Measurements from ENCODE around the gene PRICKLE3. TPM values are rescaled to one million over a fixed set of nuclear protein-coding genes. Genes with fewer than 3 reads are reported as not detected.
A peak's percentile ranks its signal among the peaks of the same experiment; 100 is the strongest.
"Not testable (repeated sequence)": the region's sequence is repeated elsewhere in the genome, so short reads cannot be mapped to it uniquely, and the experiment has no call there.

PRICKLE3 gene
- total RNA-seq, 2 experiments from 2014 or later: 1.8 to 2.3 TPM

- H3K4me3 Mint-ChIP-seq; H3K36me3 ChIP-seq (ENCODE audit: insufficient read depth, low read length); DNase-seq; H3K27ac Mint-ChIP-seq; POLR2A ChIA-PET; H3K4me1 Mint-ChIP-seq (ENCODE audit: low read depth); ATAC-seq (ENCODE audit: poor library complexity); H3K27me3 Mint-ChIP-seq; H3K9me3 Mint-ChIP-seq; CTCF ChIA-PET; H3K4me1 ChIP-seq (ENCODE audit: insufficient read depth, low read length); H3K27me3 ChIP-seq (ENCODE audit: control insufficient read depth in 1 of 2, insufficient read depth in 2 of 2, low read length in 2 of 2); H3K36me3 Mint-ChIP-seq (ENCODE audit: low read depth); H3K27ac ChIP-seq (ENCODE audit: low read depth in 1 of 2, low read length in 2 of 2); H3K4me3 ChIP-seq (ENCODE audit: low read length); intact Hi-C loops (cut with DNase I, micrococcal nuclease); H3K9me3 ChIP-seq (ENCODE audit: control insufficient read depth in 1 of 2, insufficient read depth in 1 of 2, low read length in 2 of 2): not testable (repeated sequence)
These were observed 37.6 kb downstream of the PRICKLE3 start for GRCh38 chrX:49148390-49149100.

GRCh38 chrX:49147936-49148335 lies 38.2 kb downstream of the PRICKLE3 start:
- no peaks in the 10 kb centered on the region for H3K4me1 ChIP-seq (ENCODE audit: insufficient read depth, low read length)
- no peak for ATAC-seq (ENCODE audit: poor library complexity)
- no peaks in the 10 kb centered on the region for H3K36me3 ChIP-seq (ENCODE audit: insufficient read depth, low read length)
- Mint-ChIP-seq H3K9me3 (no peaks in the 10 kb centered on the region), H3K36me3 (ENCODE audit: low read depth) (no peaks in the 10 kb centered on the region), H3K4me3 (no peak overlapping the region), H3K4me1 (ENCODE audit: low read depth) (no peaks in the 10 kb centered on the region), H3K27ac (no peak overlapping the region), H3K27me3 (no peaks in the 10 kb centered on the region)
- ChIA-PET POLR2A (no interaction called here), CTCF (no interaction called here)
- no peaks in the 10 kb centered on the region for H3K9me3 ChIP-seq (ENCODE audit: control insufficient read depth in 1 of 2, insufficient read depth in 1 of 2, low read length in 2 of 2)
- H3K27ac ChIP-seq (ENCODE audit: low read depth in 1 of 2, low read length in 2 of 2): no peak overlapping the region
- TF ChIP-seq CTCF (IDR thresholded peaks at IDR 0.05): no peak
- no peaks in the 10 kb centered on the region for H3K27me3 ChIP-seq (ENCODE audit: control insufficient read depth in 1 of 2, insufficient read depth in 2 of 2, low read length in 2 of 2)
- H3K4me3 ChIP-seq (ENCODE audit: low read length): no peak overlapping the region
- no peak for DNase-seq
- intact Hi-C loops (cut with DNase I, micrococcal nuclease): no loop called here

- Mint-ChIP-seq H3K27ac (no peak overlapping the region), H3K4me1 (ENCODE audit: low read depth) (no peaks in the 10 kb centered on the region), H3K27me3 (no peaks in the 10 kb centered on the region), H3K9me3 (no peaks in the 10 kb centered on the region), H3K4me3 (no peak overlapping the region), H3K36me3 (ENCODE audit: low read depth) (no peaks in the 10 kb centered on the region)
- Histone ChIP-seq H3K9me3 (ENCODE audit: control insufficient read depth in 1 of 2, insufficient read depth in 1 of 2, low read length in 2 of 2) (no peaks in the 10 kb centered on the region), H3K27ac (ENCODE audit: low read depth in 1 of 2, low read length in 2 of 2) (no peak overlapping the region), H3K36me3 (ENCODE audit: insufficient read depth, low read length) (no peaks in the 10 kb centered on the region), H3K4me1 (ENCODE audit: insufficient read depth, low read length) (no peaks in the 10 kb centered on the region), H3K4me3 (ENCODE audit: low read length) (no peak overlapping the region), H3K27me3 (ENCODE audit: control insufficient read depth in 1 of 2, insufficient read depth in 2 of 2, low read length in 2 of 2) (no peaks in the 10 kb centered on the region)
- intact Hi-C loops (cut with DNase I, micrococcal nuclease): no loop called here
- ATAC-seq (ENCODE audit: poor library complexity) (no peak), DNase-seq (no peak)
- CTCF ChIA-PET: no interaction called here
- no peak for TF ChIP-seq CTCF (IDR thresholded peaks at IDR 0.05)
- POLR2A ChIA-PET: no interaction called here
These were observed 38.9 kb downstream of the PRICKLE3 start for GRCh38 chrX:49147282-49147681.

GRCh38 chrX:49143154-49143553 lies 43.0 kb downstream of the PRICKLE3 start:
- H3K9me3 Mint-ChIP-seq; H3K27ac ChIP-seq (ENCODE audit: low read depth in 1 of 2, low read length in 2 of 2); H3K36me3 ChIP-seq (ENCODE audit: insufficient read depth, low read length); H3K27me3 ChIP-seq (ENCODE audit: control insufficient read depth in 1 of 2, insufficient read depth in 2 of 2, low read length in 2 of 2); intact Hi-C loops (cut with DNase I, micrococcal nuclease); H3K4me3 ChIP-seq (ENCODE audit: low read length); H3K36me3 Mint-ChIP-seq (ENCODE audit: low read depth); H3K4me1 ChIP-seq (ENCODE audit: insufficient read depth, low read length); H3K4me3 Mint-ChIP-seq; H3K4me1 Mint-ChIP-seq (ENCODE audit: low read depth); POLR2A ChIA-PET; DNase-seq; ATAC-seq (ENCODE audit: poor library complexity); H3K27ac Mint-ChIP-seq; H3K27me3 Mint-ChIP-seq: not testable (repeated sequence)
- peaks cover 4 to 14% of the 10 kb centered on the region in 2 experiments for H3K9me3 ChIP-seq (ENCODE audit: control insufficient read depth in 1 of 2, insufficient read depth in 1 of 2, low read length in 2 of 2)
- CTCF ChIA-PET: interaction anchor here (1.9 kb wide), 1 partner anchor 49 kb away, joined by 6 read pairs; no protein-coding TSS in a partner anchor

GRCh38 chrX:49142264-49142663 lies 43.9 kb downstream of the PRICKLE3 start:
- H3K9me3 Mint-ChIP-seq; H3K36me3 ChIP-seq (ENCODE audit: insufficient read depth, low read length); H3K27me3 ChIP-seq (ENCODE audit: control insufficient read depth in 1 of 2, insufficient read depth in 2 of 2, low read length in 2 of 2); intact Hi-C loops (cut with DNase I, micrococcal nuclease); H3K4me1 Mint-ChIP-seq (ENCODE audit: low read depth); ATAC-seq (ENCODE audit: poor library complexity); H3K4me3 ChIP-seq (ENCODE audit: low read length); H3K27me3 Mint-ChIP-seq; POLR2A ChIA-PET; H3K4me1 ChIP-seq (ENCODE audit: insufficient read depth, low read length); H3K27ac Mint-ChIP-seq; H3K4me3 Mint-ChIP-seq; H3K36me3 Mint-ChIP-seq (ENCODE audit: low read depth); H3K27ac ChIP-seq (ENCODE audit: low read depth in 1 of 2, low read length in 2 of 2): not testable (repeated sequence)
- CTCF ChIA-PET: interaction anchor here (1.9 kb wide), 1 partner anchor 50 kb away, joined by 6 read pairs; no protein-coding TSS in a partner anchor
- peak in 1 of 14 experiments; percentile 31 for DNase-seq
- H3K9me3 ChIP-seq (ENCODE audit: control insufficient read depth in 1 of 2, insufficient read depth in 1 of 2, low read length in 2 of 2): peaks cover 4 to 14% of the 10 kb centered on the region in 2 experiments
